ENCODE data around the gene TMEM167B. TPM values are rescaled to one million over a fixed set of nuclear protein-coding genes. Genes with fewer than 3 reads are reported as not detected.

TMEM167B gene
- total and polyA plus RNA-seq, 2 donors from 2014 or later: 24.7 to 39.4 TPM

DNA sequence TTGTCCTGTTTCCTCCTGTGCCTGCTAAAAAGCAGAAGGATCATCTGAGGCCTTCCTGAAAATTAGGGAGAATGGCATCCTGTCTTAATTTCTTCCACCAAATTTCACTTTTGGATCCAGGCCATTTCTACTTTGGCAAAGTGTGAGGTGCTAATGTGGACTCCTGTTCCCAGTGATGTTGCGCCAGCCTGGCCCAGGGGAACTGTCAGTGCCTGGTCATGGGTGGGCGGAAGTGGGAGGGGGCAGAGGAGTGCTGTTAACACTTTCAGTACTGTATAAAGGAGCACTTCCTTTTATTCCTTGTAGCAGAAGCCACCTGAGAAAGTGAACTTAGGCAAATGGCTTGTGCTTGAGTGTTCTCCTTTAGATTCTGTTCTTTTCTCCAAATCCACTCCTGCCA, 43.3 kb downstream of the TMEM167B start:
- Histone ChIP-seq H3K27ac (ENCODE audit: low read depth in 2 of 2, low read length in 2 of 2) (peak overlapping the region; percentile 45 to 52), H3K9ac (ENCODE audit: low read length in 3 of 3) (no peak overlapping the region), H3K4me1 (ENCODE audit: control insufficient read depth in 2 of 3, insufficient read depth in 2 of 3, low read depth in 1 of 3, low read length in 3 of 3) (peaks cover 0 to 25% (median 0%) of the 10 kb centered on the region in 3 donors), H3K4me3 (ENCODE audit: low read length in 3 of 3) (no peak overlapping the region), H3K36me3 (ENCODE audit: control insufficient read depth in 2 of 3, insufficient read depth in 3 of 3, low read length in 3 of 3) (no peaks in the 10 kb centered on the region), H3K9me3 (ENCODE audit: control insufficient read depth in 2 of 3, insufficient read depth in 1 of 3, low read length in 3 of 3) (no peaks in the 10 kb centered on the region), H3K27me3 (ENCODE audit: control insufficient read depth, insufficient read depth, low read length) (no peaks in the 10 kb centered on the region)
- peak in 1 of 5 donors; percentile 83 for DNase-seq
- TF ChIP-seq, protein P1, sequence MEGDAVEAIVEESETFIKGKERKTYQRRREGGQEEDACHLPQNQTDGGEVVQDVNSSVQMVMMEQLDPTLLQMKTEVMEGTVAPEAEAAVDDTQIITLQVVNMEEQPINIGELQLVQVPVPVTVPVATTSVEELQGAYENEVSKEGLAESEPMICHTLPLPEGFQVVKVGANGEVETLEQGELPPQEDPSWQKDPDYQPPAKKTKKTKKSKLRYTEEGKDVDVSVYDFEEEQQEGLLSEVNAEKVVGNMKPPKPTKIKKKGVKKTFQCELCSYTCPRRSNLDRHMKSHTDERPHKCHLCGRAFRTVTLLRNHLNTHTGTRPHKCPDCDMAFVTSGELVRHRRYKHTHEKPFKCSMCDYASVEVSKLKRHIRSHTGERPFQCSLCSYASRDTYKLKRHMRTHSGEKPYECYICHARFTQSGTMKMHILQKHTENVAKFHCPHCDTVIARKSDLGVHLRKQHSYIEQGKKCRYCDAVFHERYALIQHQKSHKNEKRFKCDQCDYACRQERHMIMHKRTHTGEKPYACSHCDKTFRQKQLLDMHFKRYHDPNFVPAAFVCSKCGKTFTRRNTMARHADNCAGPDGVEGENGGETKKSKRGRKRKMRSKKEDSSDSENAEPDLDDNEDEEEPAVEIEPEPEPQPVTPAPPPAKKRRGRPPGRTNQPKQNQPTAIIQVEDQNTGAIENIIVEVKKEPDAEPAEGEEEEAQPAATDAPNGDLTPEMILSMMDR (IDR thresholded peaks at IDR 0.05; ENCODE audit: borderline replicate concordance, extremely low read depth, insufficient read depth): no peak
- no peak for FAIRE-seq
- intact Hi-C loops (cut with DNase I): no loop called here

DNA sequence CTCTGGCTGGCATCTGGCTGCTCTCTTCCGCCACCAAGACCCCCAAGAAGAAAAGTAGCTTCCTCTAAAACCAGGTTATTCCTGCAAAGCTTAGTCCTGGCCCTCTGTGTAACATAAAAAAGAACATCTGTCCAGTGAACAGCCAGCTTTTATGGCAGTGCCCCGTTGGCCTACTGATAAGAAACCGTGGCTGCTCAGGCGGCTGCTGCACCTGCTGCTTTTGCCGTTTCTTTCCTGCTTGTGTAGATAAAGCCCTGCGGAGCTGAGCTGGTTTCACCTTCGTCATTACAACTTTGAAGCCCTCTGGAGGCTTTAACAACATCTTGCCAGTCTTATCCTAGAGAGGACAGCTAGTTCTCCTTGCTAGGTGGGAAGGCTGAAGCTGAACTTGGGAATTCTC, 43.9 kb downstream of the TMEM167B start:
- intact Hi-C loops (cut with DNase I): no loop called here
- Histone ChIP-seq H3K4me3 (ENCODE audit: low read length in 3 of 3) (no peak overlapping the region), H3K9ac (ENCODE audit: low read length in 3 of 3) (peak overlapping the region in 1 of 3 donors; percentile 23), H3K27me3 (ENCODE audit: control insufficient read depth, insufficient read depth, low read length) (no peaks in the 10 kb centered on the region), H3K36me3 (ENCODE audit: control insufficient read depth in 2 of 3, insufficient read depth in 3 of 3, low read length in 3 of 3) (no peaks in the 10 kb centered on the region), H3K9me3 (ENCODE audit: control insufficient read depth in 2 of 3, insufficient read depth in 1 of 3, low read length in 3 of 3) (no peaks in the 10 kb centered on the region), H3K4me1 (ENCODE audit: control insufficient read depth in 2 of 3, insufficient read depth in 2 of 3, low read depth in 1 of 3, low read length in 3 of 3) (peaks cover 0 to 25% (median 0%) of the 10 kb centered on the region in 3 donors), H3K27ac (ENCODE audit: low read depth in 2 of 2, low read length in 2 of 2) (peak overlapping the region; percentile 45 to 58)
- FAIRE-seq: no peak
- peak in 2 of 5 donors; percentile 37 to 39 for DNase-seq
- TF ChIP-seq, protein P1 (IDR thresholded peaks at IDR 0.05; ENCODE audit: borderline replicate concordance, extremely low read depth, insufficient read depth): no peak

DNA sequence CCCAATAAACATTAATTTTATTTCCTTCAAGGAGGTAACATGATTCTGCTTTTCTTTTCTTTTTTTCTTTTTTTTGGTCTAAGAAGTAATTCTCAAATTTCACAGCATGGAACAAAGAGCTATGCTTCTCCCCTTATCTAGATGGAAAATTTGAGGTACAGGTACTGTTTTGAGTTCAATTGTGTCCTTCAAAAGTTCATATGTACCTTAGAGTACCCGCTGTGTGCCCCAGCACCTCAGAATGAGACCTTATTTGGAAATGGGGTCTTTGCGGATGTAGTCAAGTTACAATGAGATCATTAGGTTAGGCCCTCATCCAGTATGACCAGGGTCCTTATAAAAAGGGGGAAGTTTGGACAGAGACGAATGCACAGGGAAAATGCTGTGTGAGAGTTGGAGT, 45.4 kb downstream of the TMEM167B start:
- Histone ChIP-seq H3K4me3 (ENCODE audit: low read length in 3 of 3) (no peak overlapping the region), H3K9ac (ENCODE audit: low read length in 3 of 3) (no peak overlapping the region), H3K27me3 (ENCODE audit: control insufficient read depth, insufficient read depth, low read length) (no peaks in the 10 kb centered on the region), H3K4me1 (ENCODE audit: control insufficient read depth in 2 of 3, insufficient read depth in 2 of 3, low read depth in 1 of 3, low read length in 3 of 3) (peaks cover 0 to 25% (median 0%) of the 10 kb centered on the region in 3 donors), H3K9me3 (ENCODE audit: control insufficient read depth in 2 of 3, insufficient read depth in 1 of 3, low read length in 3 of 3) (no peaks in the 10 kb centered on the region), H3K36me3 (ENCODE audit: control insufficient read depth in 2 of 3, insufficient read depth in 3 of 3, low read length in 3 of 3) (no peaks in the 10 kb centered on the region), H3K27ac (ENCODE audit: low read depth in 2 of 2, low read length in 2 of 2) (no peak overlapping the region)
- intact Hi-C loops (cut with DNase I): no loop called here
- TF ChIP-seq, protein P1 (IDR thresholded peaks at IDR 0.05; ENCODE audit: borderline replicate concordance, extremely low read depth, insufficient read depth): no peak
- no peak for DNase-seq
- FAIRE-seq: no peak

DNA sequence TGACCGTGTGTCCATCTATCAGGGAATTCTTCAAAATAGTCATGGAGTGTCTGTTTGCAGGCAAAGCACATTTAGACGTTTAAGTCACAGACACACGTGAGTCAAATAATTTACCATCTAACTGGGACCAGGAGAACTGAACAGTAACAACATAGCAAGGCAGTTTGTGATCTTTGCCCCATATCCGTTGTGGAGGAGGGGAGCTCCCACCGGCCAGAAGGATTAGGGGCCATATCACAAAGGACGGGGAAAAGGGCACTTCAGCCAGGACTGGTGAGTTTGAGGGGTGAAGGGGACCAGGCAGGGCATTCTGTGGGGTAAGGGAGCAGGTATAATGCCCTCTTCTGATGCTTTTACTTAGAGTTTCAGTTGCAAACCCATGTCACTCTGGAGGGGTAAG, 46.2 kb downstream of the TMEM167B start:
- FAIRE-seq (no peak), DNase-seq (peak in 1 of 5 donors; percentile 27)
- no peaks in the 10 kb centered on the region for H3K36me3 ChIP-seq (ENCODE audit: control insufficient read depth in 2 of 3, insufficient read depth in 3 of 3, low read length in 3 of 3)
- H3K9me3 ChIP-seq (ENCODE audit: control insufficient read depth in 2 of 3, insufficient read depth in 1 of 3, low read length in 3 of 3): no peaks in the 10 kb centered on the region
- peaks cover 0 to 25% (median 0%) of the 10 kb centered on the region in 3 donors for H3K4me1 ChIP-seq (ENCODE audit: control insufficient read depth in 2 of 3, insufficient read depth in 2 of 3, low read depth in 1 of 3, low read length in 3 of 3)
- H3K4me3 ChIP-seq (ENCODE audit: low read length in 3 of 3): no peak overlapping the region
- TF ChIP-seq, protein P1 (IDR thresholded peaks at IDR 0.05; ENCODE audit: borderline replicate concordance, extremely low read depth, insufficient read depth): no peak
- no peak overlapping the region for H3K27ac ChIP-seq (ENCODE audit: low read depth in 2 of 2, low read length in 2 of 2)
- intact Hi-C loops (cut with DNase I): no loop called here
- no peak overlapping the region for H3K9ac ChIP-seq (ENCODE audit: low read length in 3 of 3)
- no peaks in the 10 kb centered on the region for H3K27me3 ChIP-seq (ENCODE audit: control insufficient read depth, insufficient read depth, low read length)

Measured in kidney (tissue), 14 donors.